PC-3 (cell line): ENCODE measurements around the gene EMB. TPM values are rescaled to one million over a fixed set of nuclear protein-coding genes. Genes with fewer than 3 reads are reported as not detected.
"Not testable (repeated sequence)": the region's sequence is repeated elsewhere in the genome, so short reads cannot be mapped to it uniquely, and the experiment has no call there.

Experiments used
- ATAC-seq: fragments of 200-7000 bp; cut with Tn5 transposase; 2 replicates; pipeline ENCODE4 v1.9.1; 2020; ENCODE audit warnings: mild to moderate bottlenecking, moderate library complexity
- Bru-seq: library from RNA; stranded (reverse); fragments of 400-500 nt; gene quantifications from one replicate; lab custom pipeline; 2021; lab: Mats Ljungman, UMichigan
- BruChase-seq, 2 experiments: library from RNA; stranded (reverse); fragments of 400-500 nt; gene quantifications; one replicate each; lab custom pipeline; 2021; lab: Mats Ljungman, UMichigan
- BruUV-seq: library from RNA; stranded (reverse); fragments of 400-500 nt; replicated peaks from 2 replicates; lab custom pipeline; 2021; lab: Mats Ljungman, UMichigan
- CTCF ChIA-PET: fragments of 300-600 bp; sonication (Branson Sonifier 250); formaldehyde crosslinking; loops from one replicate; lab custom pipeline; 2022; ENCODE audit warnings: antibody characterized with exemption; lab: Charles Lee
- POLR2A ChIA-PET: fragments of 300-600 bp; sonication (Branson Sonifier 250); formaldehyde crosslinking; loops from one replicate; lab custom pipeline; 2022; ENCODE audit warnings: antibody characterized with exemption; ENCODE audit not compliant: unreplicated experiment; lab: Charles Lee
- DNase-seq: peaks from one replicate; pipeline ENCODE4 v3.0.0-alpha.2; 2015
- H2AFZ ChIP-seq: fragments of 300-600 bp; sonication (generic); 2 replicates; pipeline ENCODE4 v1.6.0; 2016; ENCODE audit warnings: antibody characterized with exemption, low read length
- H3F3A ChIP-seq: fragments of 300-600 bp; sonication (generic); one replicate; pipeline ENCODE4 v1.6.0; 2017; ENCODE audit warnings: antibody characterized with exemption, low read length, control low read depth, mild to moderate bottlenecking; ENCODE audit not compliant: unreplicated experiment
- H3K27ac ChIP-seq: fragments of 300-600 bp; sonication (generic); 2 replicates; pipeline ENCODE4 v1.5.1; 2016; ENCODE audit warnings: mild to moderate bottlenecking, low read length
- H3K27me3 ChIP-seq: fragments of 300-600 bp; sonication (generic); 2 replicates; pipeline ENCODE4 v1.6.1; 2016; ENCODE audit warnings: low read length, mixed read lengths
- H3K36me3 ChIP-seq: fragments of 300-600 bp; sonication (generic); 2 replicates; pipeline ENCODE4 v1.6.1; 2016; ENCODE audit warnings: low read depth, mixed run types, low read length, mixed read lengths
- H3K4me1 ChIP-seq: fragments of 300-600 bp; sonication (generic); 2 replicates; pipeline ENCODE4 v1.5.1; 2016; ENCODE audit warnings: low read length; ENCODE audit not compliant: insufficient read depth
- H3K4me2 ChIP-seq: fragments of 300-600 bp; sonication (generic); 2 replicates; pipeline ENCODE4 v1.6.0; 2016; ENCODE audit warnings: low read length
- H3K4me3 ChIP-seq: fragments of 300-600 bp; sonication (generic); 2 replicates; pipeline ENCODE4 v1.5.1; 2016; ENCODE audit warnings: mild to moderate bottlenecking, low read length, mixed read lengths
- H3K79me2 ChIP-seq: fragments of 300-600 bp; sonication (generic); 2 replicates; pipeline ENCODE4 v1.6.1; 2017; ENCODE audit warnings: low read length, mixed read lengths
- H3K9ac ChIP-seq: fragments of 300-600 bp; sonication (generic); 2 replicates; pipeline ENCODE4 v1.6.0; 2016; ENCODE audit warnings: mild to moderate bottlenecking, low read length
- H3K9me2 ChIP-seq: fragments of 300-600 bp; sonication (generic); replicated peaks from 2 replicates; pipeline ENCODE4 v1.6.1; 2016; ENCODE audit warnings: mixed run types, low read length, mixed read lengths
- H3K9me3 ChIP-seq: fragments of 300-600 bp; sonication (generic); 2 replicates; pipeline ENCODE4 v1.6.1; 2016; ENCODE audit warnings: low read length, mixed read lengths
- H4K20me1 ChIP-seq: fragments of 300-600 bp; sonication (generic); 2 replicates; pipeline ENCODE4 v1.6.1; 2016; ENCODE audit warnings: low read length, mixed read lengths
- EZH2 ChIP-seq: fragments of 300-600 bp; sonication (generic); IDR thresholded peaks from one replicate; pipeline ENCODE4 v1.6.1; 2017; ENCODE audit warnings: antibody characterized with exemption, mild to moderate bottlenecking, low read length; ENCODE audit not compliant: unreplicated experiment
- EZH2phosphoT487 ChIP-seq: fragments of 300-600 bp; sonication (generic); IDR thresholded peaks from 2 replicates; pipeline ENCODE4 v1.6.1; 2018; ENCODE audit warnings: mild to moderate bottlenecking, antibody characterized with exemption, low read length, borderline replicate concordance
- intact Hi-C: fragments of 100-400 bp; cut with micrococcal nuclease; formaldehyde crosslinking; loops from 2 replicates; pipeline ENCODE4 v1.9.0; 2023
- long read RNA-seq: library from polyadenylated mRNA; unstranded; transcript quantifications from one replicate; pipeline ENCODE4 v2.0.0, GENCODE V29; 2021; ENCODE audit not compliant: unreplicated experiment
- total RNA-seq: library from RNA; depleted of rRNA; stranded (reverse); fragments of >200 nt; gene quantifications from 2 replicates; pipeline ENCODE4 v1.2.3, GENCODE V29; 2014; rRNA removed
- TF ChIP-seq, protein P1 (sequence below): fragments of 300-600 bp; sonication (generic); conservative IDR thresholded peaks from 2 replicates; pipeline ENCODE4 v1.5.1; 2017; ENCODE audit warnings: antibody characterized with exemption, low read depth, mild to moderate bottlenecking, low read length

EMB gene, protein sequence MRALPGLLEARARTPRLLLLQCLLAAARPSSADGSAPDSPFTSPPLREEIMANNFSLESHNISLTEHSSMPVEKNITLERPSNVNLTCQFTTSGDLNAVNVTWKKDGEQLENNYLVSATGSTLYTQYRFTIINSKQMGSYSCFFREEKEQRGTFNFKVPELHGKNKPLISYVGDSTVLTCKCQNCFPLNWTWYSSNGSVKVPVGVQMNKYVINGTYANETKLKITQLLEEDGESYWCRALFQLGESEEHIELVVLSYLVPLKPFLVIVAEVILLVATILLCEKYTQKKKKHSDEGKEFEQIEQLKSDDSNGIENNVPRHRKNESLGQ
- total RNA-seq = 5.4 and 5.6 TPM in 2 replicates
- Bru-seq, nascent RNA = percentile 41 among the genes with signal in this experiment
- percentile 46 among the genes with signal in this experiment for BruChase-seq, experiment 1, labeled RNA remaining after a 6-hour chase
- percentile 51 among the genes with signal in this experiment for BruChase-seq, experiment 2, labeled RNA remaining after a 2-hour chase
- long read RNA-seq, full-length matches to known transcripts = 1 of 2 reads
- long read RNA-seq, partial matches to known transcripts = 0 of 2 reads
- long read RNA-seq, other reads (novel, unspliced or antisense) = 1 of 2 reads

- peak; percentile 87 for ATAC-seq
- no peaks in the 10 kb centered on the region for H3K9me2 ChIP-seq
- no peaks in the 10 kb centered on the region for H3F3A ChIP-seq
- ChIA-PET CTCF (no interaction called here), POLR2A (no interaction called here)
- peak; percentile 38 for DNase-seq
- H3K9me3 ChIP-seq = no peaks in the 10 kb centered on the region
- H3K27me3 ChIP-seq = no peaks in the 10 kb centered on the region
- intact Hi-C loops = no loop called here
- no peaks in the 10 kb centered on the region for H3K36me3 ChIP-seq
- no peak within 1 kb of the TSS for H3K9ac ChIP-seq
- H3K4me2 ChIP-seq = peak within 1 kb of the TSS; percentile 59
- H3K79me2 ChIP-seq = no peaks in the 10 kb centered on the region
- H3K4me1 ChIP-seq = no peaks in the 10 kb centered on the region
- no TSS peak for BruUV-seq
- H3K27ac ChIP-seq = no peak within 1 kb of the TSS
- H2AFZ ChIP-seq = peak within 1 kb of the TSS; percentile 65; the same call in 1 of the 2 replicates
- TF ChIP-seq EZH2phosphoT487 (no peak), EZH2 (no peak)
- TF ChIP-seq, protein P1, sequence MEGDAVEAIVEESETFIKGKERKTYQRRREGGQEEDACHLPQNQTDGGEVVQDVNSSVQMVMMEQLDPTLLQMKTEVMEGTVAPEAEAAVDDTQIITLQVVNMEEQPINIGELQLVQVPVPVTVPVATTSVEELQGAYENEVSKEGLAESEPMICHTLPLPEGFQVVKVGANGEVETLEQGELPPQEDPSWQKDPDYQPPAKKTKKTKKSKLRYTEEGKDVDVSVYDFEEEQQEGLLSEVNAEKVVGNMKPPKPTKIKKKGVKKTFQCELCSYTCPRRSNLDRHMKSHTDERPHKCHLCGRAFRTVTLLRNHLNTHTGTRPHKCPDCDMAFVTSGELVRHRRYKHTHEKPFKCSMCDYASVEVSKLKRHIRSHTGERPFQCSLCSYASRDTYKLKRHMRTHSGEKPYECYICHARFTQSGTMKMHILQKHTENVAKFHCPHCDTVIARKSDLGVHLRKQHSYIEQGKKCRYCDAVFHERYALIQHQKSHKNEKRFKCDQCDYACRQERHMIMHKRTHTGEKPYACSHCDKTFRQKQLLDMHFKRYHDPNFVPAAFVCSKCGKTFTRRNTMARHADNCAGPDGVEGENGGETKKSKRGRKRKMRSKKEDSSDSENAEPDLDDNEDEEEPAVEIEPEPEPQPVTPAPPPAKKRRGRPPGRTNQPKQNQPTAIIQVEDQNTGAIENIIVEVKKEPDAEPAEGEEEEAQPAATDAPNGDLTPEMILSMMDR = no peak
- H3K4me3 ChIP-seq = peak within 1 kb of the TSS; percentile 61
- H4K20me1 ChIP-seq = no peaks in the 10 kb centered on the region
Measured at GRCh38 chr5:50440651-50441492, at the start of gene EMB. Gene EMB (minus strand): TSS chr5:50441288. CDS start chr5:50441151, 137 bp downstream.

DNA sequence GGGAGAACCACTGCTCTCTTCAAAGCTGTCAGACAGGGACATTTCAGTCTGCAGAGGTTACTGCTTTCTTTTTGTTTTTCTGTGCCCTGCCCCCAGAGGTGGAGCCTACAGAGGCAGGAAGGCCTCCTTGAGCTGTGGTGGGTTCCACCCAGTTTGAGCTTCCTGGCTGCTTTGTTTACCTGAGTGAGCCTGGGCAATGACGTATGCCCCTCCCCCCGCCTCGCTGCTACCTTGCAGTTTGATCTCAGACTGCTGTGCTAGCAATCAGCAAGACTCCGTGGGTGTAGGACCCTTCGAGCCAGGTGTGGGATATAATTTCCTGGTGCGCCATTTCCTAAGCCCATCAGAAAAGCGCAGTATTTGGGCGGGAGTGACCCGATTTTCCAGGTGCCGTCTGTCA is 48.4 kb upstream of the EMB start:
- DNase-seq, H3K9me3 ChIP-seq, BruUV-seq, H3F3A ChIP-seq, H2AFZ ChIP-seq, CTCF ChIA-PET, H3K4me3 ChIP-seq, ATAC-seq, H3K27ac ChIP-seq, POLR2A ChIA-PET, H3K79me2 ChIP-seq, H3K9ac ChIP-seq, H3K36me3 ChIP-seq, H3K27me3 ChIP-seq, H4K20me1 ChIP-seq, H3K9me2 ChIP-seq, intact Hi-C loops, H3K4me1 ChIP-seq, H3K4me2 ChIP-seq: not testable (repeated sequence)

- ATAC-seq, H4K20me1 ChIP-seq, intact Hi-C loops, H3K4me3 ChIP-seq, H3K9me2 ChIP-seq, H3F3A ChIP-seq, H3K27ac ChIP-seq, H2AFZ ChIP-seq, H3K27me3 ChIP-seq, H3K9ac ChIP-seq, POLR2A ChIA-PET, BruUV-seq, DNase-seq, H3K4me1 ChIP-seq, H3K36me3 ChIP-seq, H3K79me2 ChIP-seq, CTCF ChIA-PET, H3K4me2 ChIP-seq, H3K9me3 ChIP-seq: not testable (repeated sequence)
Measured at GRCh38 chr5:50478790-50479189, 37.7 kb upstream of the EMB start.
